ACC112 (cell line): ENCODE measurements around the gene DLG2.

Experiments
- H2AFZ ChIP-seq: fragments of 200-600 bp; sonication (generic); one replicate; pipeline ENCODE4 v1.6.0; 2017; ENCODE audit warnings: antibody characterized with exemption, low read length; ENCODE audit not compliant: unreplicated experiment
- H3K27ac ChIP-seq: fragments of 200-600 bp; sonication (generic); 2 replicates; pipeline ENCODE4 v1.5.1; 2014; ENCODE audit warnings: low read depth, mild to moderate bottlenecking, antibody characterized with exemption, low read length, moderate library complexity
- H3K27me3 ChIP-seq: fragments of 200-600 bp; sonication (generic); 2 replicates; pipeline ENCODE4 v1.6.1; 2014; ENCODE audit warnings: mild to moderate bottlenecking, antibody characterized with exemption, low read length, moderate library complexity, mixed read lengths; ENCODE audit not compliant: insufficient read depth
- H3K36me3 ChIP-seq: fragments of 200-600 bp; sonication (generic); 2 replicates; pipeline ENCODE4 v1.6.1; 2016; ENCODE audit warnings: mild to moderate bottlenecking, antibody characterized with exemption, low read length, moderate library complexity, mixed read lengths; ENCODE audit not compliant: insufficient read depth
- H3K4me1 ChIP-seq: fragments of 200-600 bp; sonication (generic); one replicate; pipeline ENCODE4 v1.6.1; 2016; ENCODE audit warnings: low read length, mixed read lengths; ENCODE audit not compliant: insufficient read depth, unreplicated experiment, control insufficient read depth
- H3K4me3 ChIP-seq: fragments of 200-600 bp; sonication (generic); 2 replicates; pipeline ENCODE4 v1.5.1; 2014; ENCODE audit warnings: mild to moderate bottlenecking, low read depth, low read length
- H3K79me2 ChIP-seq: fragments of 200-600 bp; sonication (generic); one replicate; pipeline ENCODE4 v1.6.0; 2016; ENCODE audit warnings: low read length; ENCODE audit not compliant: control insufficient read depth, unreplicated experiment, insufficient read depth

DLG2 gene

GRCh38 chr11:84963240-84963639 lies 663.9 kb downstream of the DLG2 start:
- Histone ChIP-seq H3K4me3 (no peak overlapping the region), H2AFZ (no peak overlapping the region), H3K27me3 (peaks cover 9% of the 10 kb centered on the region; the same call in 1 of the 2 replicates), H3K27ac (no peak overlapping the region), H3K36me3 (no peaks in the 10 kb centered on the region), H3K4me1 (no peaks in the 10 kb centered on the region), H3K79me2 (no peaks in the 10 kb centered on the region)

GRCh38 chr11:84962018-84962417 lies 665.1 kb downstream of the DLG2 start:
- no peaks in the 10 kb centered on the region for H3K79me2 ChIP-seq
- no peak overlapping the region for H3K27ac ChIP-seq
- no peak overlapping the region for H2AFZ ChIP-seq

GRCh38 chr11:84958295-84958694 lies 668.8 kb downstream of the DLG2 start:
- no peak overlapping the region for H3K4me3 ChIP-seq
- H3K27ac ChIP-seq = no peak overlapping the region
- H3K79me2 ChIP-seq = no peaks in the 10 kb centered on the region
- no peaks in the 10 kb centered on the region for H3K36me3 ChIP-seq
- no peaks in the 10 kb centered on the region for H3K27me3 ChIP-seq
- no peaks in the 10 kb centered on the region for H3K4me1 ChIP-seq
- H2AFZ ChIP-seq = no peak overlapping the region

More at GRCh38 chr11:84962018-84962417, 665.1 kb downstream of the DLG2 start:
- no peaks in the 10 kb centered on the region for H3K36me3 ChIP-seq
- no peak overlapping the region for H3K4me3 ChIP-seq
- H3K4me1 ChIP-seq = no peaks in the 10 kb centered on the region
- peaks cover 9% of the 10 kb centered on the region; the same call in 1 of the 2 replicates for H3K27me3 ChIP-seq

GRCh38 chr11:84950569-84951270 lies 676.4 kb downstream of the DLG2 start:
- Histone ChIP-seq H3K27me3 (no peaks in the 10 kb centered on the region), H3K4me1 (no peaks in the 10 kb centered on the region)

GRCh38 chr11:84947970-84948580 lies 679.1 kb downstream of the DLG2 start:
- H3K4me1 ChIP-seq = no peaks in the 10 kb centered on the region
- no peak overlapping the region for H3K27ac ChIP-seq
- H2AFZ ChIP-seq = no peak overlapping the region
- H3K36me3 ChIP-seq = no peaks in the 10 kb centered on the region
- H3K4me3 ChIP-seq = no peak overlapping the region
- H3K79me2 ChIP-seq = no peaks in the 10 kb centered on the region
- H3K27me3 ChIP-seq = no peaks in the 10 kb centered on the region

More at GRCh38 chr11:84950569-84951270, 676.4 kb downstream of the DLG2 start:
- Histone ChIP-seq H3K79me2 (no peaks in the 10 kb centered on the region), H3K36me3 (no peaks in the 10 kb centered on the region), H3K27ac (no peak overlapping the region), H3K4me3 (no peak overlapping the region), H2AFZ (no peak overlapping the region)

GRCh38 chr11:84947070-84947469 lies 680.1 kb downstream of the DLG2 start:
- Histone ChIP-seq H3K27me3 (no peaks in the 10 kb centered on the region), H3K79me2 (no peaks in the 10 kb centered on the region), H3K27ac (no peak overlapping the region), H2AFZ (no peak overlapping the region), H3K36me3 (no peaks in the 10 kb centered on the region), H3K4me3 (no peak overlapping the region), H3K4me1 (no peaks in the 10 kb centered on the region)

GRCh38 chr11:84930863-84931262 lies 696.3 kb downstream of the DLG2 start:
- Histone ChIP-seq H3K36me3 (no peaks in the 10 kb centered on the region), H3K27me3 (peaks cover 18% of the 10 kb centered on the region), H3K4me3 (no peak overlapping the region), H3K27ac (no peak overlapping the region), H3K79me2 (no peaks in the 10 kb centered on the region), H2AFZ (no peak overlapping the region), H3K4me1 (no peaks in the 10 kb centered on the region)

- H3K36me3 ChIP-seq = no peaks in the 10 kb centered on the region
- H3K79me2 ChIP-seq = no peaks in the 10 kb centered on the region
- no peak overlapping the region for H3K4me3 ChIP-seq
- no peak overlapping the region for H3K27ac ChIP-seq
- H3K27me3 ChIP-seq = peaks cover 25% of the 10 kb centered on the region
- no peaks in the 10 kb centered on the region for H3K4me1 ChIP-seq
- H2AFZ ChIP-seq = no peak overlapping the region
Observed at GRCh38 chr11:84929738-84930137, 697.4 kb downstream of the DLG2 start.

- Histone ChIP-seq H3K4me1 (no peaks in the 10 kb centered on the region), H3K36me3 (no peaks in the 10 kb centered on the region), H3K79me2 (no peaks in the 10 kb centered on the region), H3K27me3 (peaks cover 63% of the 10 kb centered on the region), H3K27ac (no peak overlapping the region), H2AFZ (no peak overlapping the region), H3K4me3 (no peak overlapping the region)
Observed at GRCh38 chr11:84924154-84924692, 702.9 kb downstream of the DLG2 start.

GRCh38 chr11:84923489-84923888 lies 703.7 kb downstream of the DLG2 start:
- Histone ChIP-seq H3K4me3 (no peak overlapping the region), H3K4me1 (no peaks in the 10 kb centered on the region), H3K36me3 (no peaks in the 10 kb centered on the region), H3K27me3 (peaks cover 69% of the 10 kb centered on the region), H3K79me2 (no peaks in the 10 kb centered on the region), H3K27ac (no peak overlapping the region), H2AFZ (no peak overlapping the region)

- Histone ChIP-seq H3K36me3 (no peaks in the 10 kb centered on the region), H2AFZ (no peak overlapping the region), H3K79me2 (no peaks in the 10 kb centered on the region), H3K4me1 (no peaks in the 10 kb centered on the region), H3K4me3 (no peak overlapping the region), H3K27me3 (peaks cover 69% of the 10 kb centered on the region), H3K27ac (no peak overlapping the region)
Observed at GRCh38 chr11:84922836-84923235, 704.3 kb downstream of the DLG2 start.
